Fibroblast of lung (primary cell): Measurements from ENCODE around the gene PDE4D.

Experiments used
- CTCF ChIP-seq, 2 donors: IDR thresholded peaks in 1 of 2; conservative IDR thresholded peaks in 1 of 2; 1 replicate in 1 of 2; 2 replicates in 1 of 2; pipeline ENCODE4 v1.5.1; 2011 to 2012; ENCODE audit warnings: low read length in 2 of 2, control low read depth in 1 of 2, inconsistent platforms in 1 of 2, low read depth in 1 of 2, mild to moderate bottlenecking in 1 of 2
- EZH2 ChIP-seq: IDR thresholded peaks from 2 replicates; pipeline ENCODE4 v1.5.1; 2012; ENCODE audit warnings: low read length, control low read depth, mild to moderate bottlenecking; ENCODE audit errors: missing control alignments

- no peak for TF ChIP-seq CTCF (conservative IDR thresholded peaks at IDR 0.05 in 1 of 2, IDR thresholded peaks at IDR 0.05 in 1 of 2; ENCODE audit: low read depth in 1 of 2, low read length in 2 of 2)
- TF ChIP-seq EZH2 = no peak
Observed at GRCh38 chr5:59257488-59258400, 635.8 kb downstream of the PDE4D start.
